OCI-LY7 (cell line): ENCODE results near the gene RPS21. TPM values are rescaled to one million over a fixed set of nuclear protein-coding genes. Genes with fewer than 3 reads are reported as not detected.

Source experiments
- BruUV-seq: library from RNA; stranded (reverse); fragments of 400-500 nt; replicated peaks from 2 replicates; lab custom pipeline; 2021; lab: Mats Ljungman, UMichigan
- CTCF ChIA-PET: fragments of 300-600 bp; sonication (Branson Sonifier 250); formaldehyde crosslinking; loops from one replicate; lab custom pipeline; 2022; ENCODE audit warnings: antibody characterized with exemption; ENCODE audit not compliant: unreplicated experiment; lab: Charles Lee
- POLR2A ChIA-PET: fragments of 300-600 bp; sonication (Branson Sonifier 250); formaldehyde crosslinking; loops from one replicate; lab custom pipeline; 2022; ENCODE audit warnings: antibody characterized with exemption; lab: Charles Lee
- DNase-seq: peaks from one replicate; pipeline ENCODE4 v3.0.0-alpha.2; 2015; ENCODE audit warnings: low spot score
- H2AFZ ChIP-seq: fragments of 200-600 bp; sonication (generic), shearing (Covaris generic); 2 replicates; pipeline ENCODE4 v1.6.1; 2014; ENCODE audit warnings: mild to moderate bottlenecking, antibody characterized with exemption, low read length, moderate library complexity
- H3K27ac ChIP-seq: fragments of 200-600 bp; sonication (generic); 2 replicates; pipeline ENCODE4 v1.5.1; 2014; ENCODE audit warnings: mixed run types, low read depth, mild to moderate bottlenecking, moderate library complexity, low read length, inconsistent platforms; ENCODE audit not compliant: poor library complexity, severe bottlenecking
- H3K36me3 ChIP-seq: fragments of 200-600 bp; sonication (generic); 2 replicates; pipeline ENCODE4 v1.6.1; 2014; ENCODE audit warnings: mild to moderate bottlenecking, antibody characterized with exemption, low read length, moderate library complexity, mixed read lengths; ENCODE audit not compliant: insufficient read depth
- H3K4me1 ChIP-seq: fragments of 200-600 bp; sonication (generic); 2 replicates; pipeline ENCODE4 v1.5.1; 2014; ENCODE audit warnings: mild to moderate bottlenecking, low read length; ENCODE audit not compliant: insufficient read depth, poor library complexity, severe bottlenecking
- H3K4me2 ChIP-seq: fragments of 200-600 bp; sonication (generic); 2 replicates; pipeline ENCODE4 v1.6.1; 2014; ENCODE audit warnings: mild to moderate bottlenecking, low read length
- H3K4me3 ChIP-seq: fragments of 200-600 bp; sonication (generic); 2 replicates; pipeline ENCODE4 v1.5.1; 2014; ENCODE audit warnings: mild to moderate bottlenecking, low read depth, low read length; ENCODE audit not compliant: poor library complexity, severe bottlenecking
- H3K79me2 ChIP-seq: fragments of 200-600 bp; sonication (generic); 2 replicates; pipeline ENCODE4 v1.6.1; 2016; ENCODE audit warnings: low read depth, mild to moderate bottlenecking, low read length, moderate library complexity, mixed read lengths; ENCODE audit not compliant: insufficient read depth
- H3K9me2 ChIP-seq: fragments of 200-600 bp; sonication (generic); 2 replicates; pipeline ENCODE4 v1.6.1; 2016; ENCODE audit warnings: mild to moderate bottlenecking, low read length, mixed read lengths; ENCODE audit not compliant: insufficient read depth
- H3K9me3 ChIP-seq: fragments of 200-600 bp; sonication (generic); 2 replicates; pipeline ENCODE4 v1.6.1; 2014; ENCODE audit warnings: mild to moderate bottlenecking, mixed run types, low read length, mixed read lengths
- H4K20me1 ChIP-seq: fragments of 200-600 bp; sonication (generic); 2 replicates; pipeline ENCODE4 v1.6.1; 2014; ENCODE audit warnings: mild to moderate bottlenecking, antibody characterized with exemption, low read length, moderate library complexity, mixed read lengths; ENCODE audit not compliant: insufficient read depth
- EZH2phosphoT487 ChIP-seq: fragments of 200-600 bp; sonication (generic); IDR thresholded peaks from 2 replicates; pipeline ENCODE4 v1.6.1; 2018; ENCODE audit warnings: low read depth, borderline replicate concordance, mild to moderate bottlenecking, mixed run types, antibody characterized with exemption, low read length, moderate library complexity, mixed read lengths
- intact Hi-C: fragments of 100-400 bp; cut with micrococcal nuclease; formaldehyde crosslinking; loops from one replicate; pipeline ENCODE4 v1.10.0; 2022; ENCODE audit not compliant: unreplicated experiment
- total RNA-seq, 2 experiments: library from RNA; depleted of rRNA in 1 of 2; stranded (reverse); fragments of >200 nt in 1 of 2; shearing (Covaris generic) in 1 of 2; gene quantifications; 2 replicates each; pipeline ENCODE4 v1.2.3, GENCODE V29; 2014 to 2022
- TF ChIP-seq, protein P1 (sequence below): fragments of 200-600 bp; sonication (generic); conservative IDR thresholded peaks from 2 replicates; pipeline ENCODE4 v1.5.1; 2014; ENCODE audit warnings: mild to moderate bottlenecking, antibody characterized with exemption, low read length, moderate library complexity, mixed read lengths

Gene RPS21
- total RNA-seq, 2 experiments from 2014 or later, result 2,571 to 3,376 TPM

GRCh38 chr20:62407221-62407992, 20.5 kb downstream of the RPS21 start, which contains the start of gene CABLES2:
CABLES2 (minus strand) TSS chr20:62407285; CDS start chr20:62407276, 9 bp downstream.
- H3K4me2 ChIP-seq, result peak within 1 kb of the TSS; percentile 86

DNA sequence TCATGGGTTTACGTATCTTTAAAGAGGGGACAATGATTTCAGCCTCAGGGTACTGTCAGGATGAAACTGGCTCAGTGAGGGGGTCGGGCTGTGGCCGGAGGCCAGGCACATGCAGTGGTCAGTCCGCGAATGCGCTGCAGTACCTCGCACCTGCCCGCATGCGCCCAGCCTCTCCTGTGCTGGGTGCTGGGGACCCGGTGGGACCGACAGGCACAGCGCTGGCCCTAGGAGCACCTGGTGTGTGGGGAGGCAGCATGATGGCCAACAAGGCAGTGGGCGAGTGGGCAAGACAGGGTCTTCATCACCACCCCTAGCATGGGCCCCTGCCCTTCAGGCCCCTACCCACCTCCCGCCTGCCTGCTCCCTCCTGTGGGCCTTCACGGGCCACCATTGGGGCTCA, 21.2 kb downstream of the RPS21 start:
- intact Hi-C loops, result loop anchor here (5.0 to 10.0 kb wide), 2 partner anchors 343 to 384 kb away; partner anchors contain the start of gene TAF4
- H4K20me1 ChIP-seq, result no peaks in the 10 kb centered on the region
- peak overlapping the region; percentile 69 for H3K27ac ChIP-seq
- H3K79me2 ChIP-seq, result peaks cover 7% of the 10 kb centered on the region; the same call in 1 of the 2 replicates
- H3K4me2 ChIP-seq, result peak overlapping the region; percentile 82
- H3K36me3 ChIP-seq, result no peaks in the 10 kb centered on the region; the same call in 1 of the 2 replicates
- TF ChIP-seq, protein P1, sequence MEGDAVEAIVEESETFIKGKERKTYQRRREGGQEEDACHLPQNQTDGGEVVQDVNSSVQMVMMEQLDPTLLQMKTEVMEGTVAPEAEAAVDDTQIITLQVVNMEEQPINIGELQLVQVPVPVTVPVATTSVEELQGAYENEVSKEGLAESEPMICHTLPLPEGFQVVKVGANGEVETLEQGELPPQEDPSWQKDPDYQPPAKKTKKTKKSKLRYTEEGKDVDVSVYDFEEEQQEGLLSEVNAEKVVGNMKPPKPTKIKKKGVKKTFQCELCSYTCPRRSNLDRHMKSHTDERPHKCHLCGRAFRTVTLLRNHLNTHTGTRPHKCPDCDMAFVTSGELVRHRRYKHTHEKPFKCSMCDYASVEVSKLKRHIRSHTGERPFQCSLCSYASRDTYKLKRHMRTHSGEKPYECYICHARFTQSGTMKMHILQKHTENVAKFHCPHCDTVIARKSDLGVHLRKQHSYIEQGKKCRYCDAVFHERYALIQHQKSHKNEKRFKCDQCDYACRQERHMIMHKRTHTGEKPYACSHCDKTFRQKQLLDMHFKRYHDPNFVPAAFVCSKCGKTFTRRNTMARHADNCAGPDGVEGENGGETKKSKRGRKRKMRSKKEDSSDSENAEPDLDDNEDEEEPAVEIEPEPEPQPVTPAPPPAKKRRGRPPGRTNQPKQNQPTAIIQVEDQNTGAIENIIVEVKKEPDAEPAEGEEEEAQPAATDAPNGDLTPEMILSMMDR, result no peak
- TF ChIP-seq EZH2phosphoT487, result no peak
- H3K4me1 ChIP-seq, result peaks cover 42% of the 10 kb centered on the region
- no peak for DNase-seq
- peak overlapping the region; percentile 65; the same call in 1 of the 2 replicates for H2AFZ ChIP-seq
- H3K4me3 ChIP-seq, result peak overlapping the region; percentile 66
- H3K9me2 ChIP-seq, result no peaks in the 10 kb centered on the region
- ChIA-PET POLR2A (no interaction called here), CTCF (no interaction called here)
- BruUV-seq, result no TSS peak
- H3K9me3 ChIP-seq, result no peaks in the 10 kb centered on the region

More at GRCh38 chr20:62407221-62407992, 20.5 kb downstream of the RPS21 start, which contains the start of gene CABLES2:
- DNase-seq, result peak; percentile 96
- H3K27ac ChIP-seq, result peak within 1 kb of the TSS; percentile 69
- no peaks in the 10 kb centered on the region for H3K9me3 ChIP-seq
- TF ChIP-seq EZH2phosphoT487, result no peak
- TF ChIP-seq, protein P1, result peak; percentile 28; the same call in 1 of the 2 replicates
- intact Hi-C loops, result loop anchor here (2.0 to 10.0 kb wide), 5 partner anchors 21 to 385 kb away; partner anchors contain the start of genes ADRM1, RPS21 and TAF4
- peaks cover 42% of the 10 kb centered on the region for H3K4me1 ChIP-seq
- ChIA-PET CTCF (no interaction called here), POLR2A (no interaction called here)
- peaks cover 7% of the 10 kb centered on the region; the same call in 1 of the 2 replicates for H3K79me2 ChIP-seq
- peak within 1 kb of the TSS; percentile 86 for H3K4me3 ChIP-seq
- peak within 1 kb of the TSS; percentile 65 for H2AFZ ChIP-seq
- H4K20me1 ChIP-seq, result no peaks in the 10 kb centered on the region
- H3K36me3 ChIP-seq, result peaks cover 5% of the 10 kb centered on the region; the same call in 1 of the 2 replicates
- no peaks in the 10 kb centered on the region for H3K9me2 ChIP-seq
- BruUV-seq, result no TSS peak
